NCI-H2029 treated with DMSO at 0.1 percent for 48 hours (cell line): ENCODE measurements around the gene KREMEN1.
A peak's percentile ranks its signal among the peaks of the same experiment; 100 is the strongest.

Source experiments
- DNase-seq: peaks from one replicate; lab custom pipeline; 2025; lab: John Stamatoyannopoulos, UW

Gene KREMEN1

DNA sequence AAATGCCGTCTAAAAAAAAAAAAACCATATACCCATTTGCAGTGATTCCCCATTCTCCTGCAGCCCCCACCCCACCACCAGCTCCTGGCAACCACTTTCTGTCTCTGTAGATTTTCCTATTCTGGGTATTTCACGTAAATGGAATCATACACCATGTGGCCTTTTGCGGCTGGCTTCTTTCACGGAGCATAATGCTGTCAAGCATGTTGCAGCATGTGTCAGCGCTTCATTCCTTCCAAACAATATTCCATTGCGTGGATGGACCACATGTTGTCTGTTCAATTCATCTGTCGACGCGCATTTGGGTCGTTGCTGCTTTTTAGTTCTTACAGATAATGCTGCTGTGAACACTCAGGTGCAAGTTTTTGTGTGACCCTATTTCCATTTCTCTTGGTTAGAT, 118.1 kb downstream of the KREMEN1 start:
- no peak for DNase-seq

DNA sequence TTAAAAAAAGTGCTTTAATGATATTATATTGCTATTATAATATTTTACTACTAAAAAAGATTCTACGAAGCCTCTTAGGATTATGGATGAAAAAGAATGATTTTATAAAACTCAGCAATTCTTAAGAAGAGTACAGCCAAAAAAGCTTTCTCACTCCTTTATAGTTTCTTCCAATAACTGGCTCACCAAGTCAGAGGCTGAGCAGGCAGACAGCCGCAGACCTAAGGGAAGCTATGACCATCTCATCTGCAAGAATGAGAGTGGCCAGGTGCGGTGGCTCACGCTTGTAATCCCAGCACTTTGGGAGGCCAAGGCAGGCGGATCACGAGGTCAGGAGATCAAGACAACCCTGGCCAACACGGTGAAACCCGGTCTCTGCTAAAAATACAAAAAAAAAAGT, 120.2 kb downstream of the KREMEN1 start:
- no peak for DNase-seq

DNA sequence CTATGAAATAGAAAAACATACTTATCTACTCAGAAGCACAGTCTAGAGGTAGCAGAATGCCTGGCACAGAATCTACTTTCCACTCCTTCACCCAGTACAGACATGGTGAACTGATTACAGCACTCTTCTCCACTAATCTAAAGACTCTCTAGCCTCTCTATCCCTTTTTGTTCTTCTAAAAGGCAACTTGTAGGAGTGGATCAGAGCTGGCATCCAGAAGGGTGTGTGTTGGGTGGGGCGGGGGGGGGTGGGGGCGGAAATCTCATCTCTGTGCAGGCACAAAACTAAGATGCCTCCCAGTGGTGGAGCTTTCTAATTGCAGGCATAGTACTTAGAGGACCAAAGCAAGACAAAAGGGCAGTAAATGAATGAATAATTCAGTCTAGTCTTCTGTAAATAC, 121.3 kb downstream of the KREMEN1 start:
- no peak for DNase-seq

DNA sequence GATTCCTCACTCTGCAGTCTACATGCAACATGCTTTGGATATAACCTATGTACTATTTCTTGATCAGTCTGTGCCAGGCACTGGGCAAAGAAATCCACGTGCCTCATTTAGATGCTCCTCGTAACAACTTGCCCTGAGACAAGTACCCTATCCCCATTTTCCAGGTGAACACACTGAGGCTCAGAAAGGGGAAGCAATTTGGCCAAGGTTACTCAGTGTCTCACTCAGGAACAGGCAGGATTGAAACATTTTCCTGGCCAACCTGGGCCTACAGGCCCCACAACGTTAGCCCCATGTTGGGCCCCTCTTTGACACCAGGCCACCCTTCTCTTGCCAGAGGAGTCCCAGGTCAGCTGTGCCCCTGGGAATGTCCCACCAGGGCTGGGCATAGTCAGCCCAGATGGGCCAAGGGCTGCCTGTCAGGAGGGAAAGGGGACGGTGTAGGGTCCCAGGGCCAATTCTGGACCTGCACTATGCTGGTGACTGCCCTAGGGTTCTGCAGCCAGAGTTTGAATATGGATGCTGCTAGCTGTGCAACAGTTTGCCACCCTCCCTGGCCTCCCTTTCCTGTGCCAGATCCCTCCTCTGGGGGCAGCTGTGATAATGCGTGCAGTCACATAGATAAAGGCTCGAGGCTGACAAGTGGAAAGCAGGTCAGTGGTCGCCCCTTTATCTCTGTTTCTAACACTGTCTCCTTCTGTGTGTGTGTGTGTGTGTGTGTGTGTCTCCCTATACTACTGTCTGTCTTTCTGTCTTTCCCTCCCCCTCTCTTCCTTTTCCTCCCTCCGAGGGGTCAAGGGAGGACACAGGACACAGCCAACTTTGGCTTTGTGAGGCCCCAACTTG, 122.5 kb downstream of the KREMEN1 start:
- no peak for DNase-seq

DNA sequence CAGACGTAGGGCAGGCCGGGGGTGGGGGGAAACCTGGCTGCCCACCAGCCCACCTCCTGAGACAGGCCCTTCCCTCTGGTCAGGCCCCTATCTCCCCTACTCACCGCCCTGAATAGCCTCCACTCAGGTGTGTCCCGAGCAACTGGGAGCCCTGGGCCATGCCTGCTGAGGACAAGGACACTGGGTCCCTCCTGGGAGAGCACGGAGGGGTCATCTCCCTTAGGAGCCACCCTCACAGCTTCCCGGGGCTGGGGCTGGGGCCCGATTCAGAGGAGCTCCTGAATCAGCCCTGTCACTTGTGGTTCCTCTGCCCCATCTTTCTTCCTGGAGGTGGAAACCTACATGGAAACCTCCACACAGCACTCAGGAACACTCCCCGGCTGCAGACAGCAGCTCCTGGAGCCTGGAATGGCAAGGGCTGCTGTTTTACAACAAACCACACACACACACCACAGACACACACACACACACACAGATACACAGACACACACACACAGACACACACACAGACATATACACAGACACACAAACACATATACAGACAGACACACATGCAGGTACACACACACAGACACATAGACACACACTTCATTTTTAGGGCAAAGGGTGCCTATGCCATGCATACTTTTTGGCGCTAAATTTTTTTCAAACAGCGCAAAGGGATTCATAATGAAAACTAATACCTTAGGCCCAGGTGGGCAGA, 123.3 kb downstream of the KREMEN1 start:
- DNase-seq = no peak

DNA sequence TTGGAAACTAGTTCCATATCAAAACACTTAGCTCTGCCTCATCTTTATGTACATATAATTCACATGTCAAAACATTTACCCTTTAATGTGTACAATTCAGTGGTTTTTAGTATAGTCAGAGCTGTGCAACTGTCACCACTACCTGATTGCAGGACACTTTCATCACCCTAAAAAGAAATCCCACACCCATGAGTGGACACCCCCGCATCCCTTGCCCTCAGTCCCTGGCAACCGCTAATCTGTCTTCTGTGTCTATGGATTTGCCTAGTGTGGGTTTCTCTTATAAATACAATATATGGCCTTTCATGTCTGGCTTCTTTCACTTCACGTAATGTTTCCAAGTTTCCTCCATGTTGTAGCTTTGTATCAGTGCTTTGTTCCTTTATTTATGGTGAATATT, 124.3 kb downstream of the KREMEN1 start:
- no peak for DNase-seq

DNA sequence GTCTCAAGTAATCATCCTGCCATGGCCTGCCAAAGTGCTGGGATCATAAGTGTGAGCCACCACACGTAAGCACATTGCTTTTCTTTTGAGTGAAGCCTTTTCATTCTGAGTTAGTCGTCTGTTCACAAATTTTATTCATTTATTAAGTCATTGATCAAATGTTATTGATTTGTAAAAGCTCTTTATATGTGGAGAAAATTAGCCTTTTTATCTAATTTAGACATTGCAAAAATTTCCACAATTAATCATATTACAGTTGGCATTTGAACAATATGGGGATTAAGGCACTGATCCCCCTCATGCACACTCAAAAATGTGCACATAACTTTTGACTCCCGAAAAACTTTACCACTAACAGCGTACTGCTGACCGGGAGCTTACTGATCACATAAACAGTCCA, 125.4 kb downstream of the KREMEN1 start:
- DNase-seq = no peak

DNA sequence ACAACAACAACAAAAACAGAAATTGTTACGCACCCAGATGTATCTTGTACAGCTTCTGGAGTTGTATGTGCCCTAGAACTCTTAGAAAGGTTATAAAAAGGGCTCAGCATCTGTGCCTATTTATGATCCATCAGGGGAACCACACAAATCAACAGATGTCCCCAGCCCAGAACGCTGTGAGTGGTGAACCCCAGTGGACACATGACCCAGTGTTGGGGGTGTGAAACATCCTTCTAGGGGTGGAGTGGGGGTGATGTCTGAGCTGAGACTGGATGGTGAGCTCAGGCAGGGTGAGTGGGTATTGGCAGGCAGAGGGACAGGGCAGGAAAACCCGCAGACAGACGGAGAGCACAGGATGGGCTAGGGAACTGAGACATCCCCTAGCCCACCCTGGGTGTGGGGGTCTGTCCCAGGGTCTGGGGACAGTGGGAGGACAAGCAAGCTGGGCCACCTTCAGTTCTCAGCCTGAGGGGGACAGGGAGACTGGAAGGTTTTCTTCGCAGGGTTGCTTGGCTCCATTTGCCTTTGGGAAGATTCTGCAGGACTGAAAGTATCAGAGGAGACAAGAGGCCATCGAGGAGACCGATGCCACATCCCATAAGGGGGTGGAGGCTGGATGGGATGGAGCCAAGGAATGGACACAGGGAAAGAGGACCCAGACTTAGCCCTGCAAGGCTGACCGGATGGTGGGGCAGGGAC, 127.0 kb downstream of the KREMEN1 start:
- no peak for DNase-seq

DNA sequence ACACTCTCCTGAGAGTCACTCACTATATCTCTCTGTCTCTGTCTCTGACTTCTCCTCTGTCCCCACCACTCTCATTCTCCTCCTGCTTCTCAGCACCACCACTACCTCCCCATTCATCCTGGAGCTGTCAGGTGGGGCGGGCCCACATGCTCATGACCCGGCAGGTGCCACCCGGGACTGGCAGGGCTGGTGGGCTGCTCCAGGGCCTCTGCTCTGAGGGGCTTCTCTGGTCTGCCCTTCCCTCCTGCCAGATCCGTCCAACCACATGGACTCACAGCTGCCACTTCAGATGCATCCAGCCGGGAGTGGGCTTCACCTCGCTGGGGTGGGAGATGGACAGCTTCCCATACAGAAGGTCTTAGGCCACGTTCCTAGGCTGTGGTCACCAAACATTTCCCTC, 128.1 kb downstream of the KREMEN1 start:
- no peak for DNase-seq

DNA sequence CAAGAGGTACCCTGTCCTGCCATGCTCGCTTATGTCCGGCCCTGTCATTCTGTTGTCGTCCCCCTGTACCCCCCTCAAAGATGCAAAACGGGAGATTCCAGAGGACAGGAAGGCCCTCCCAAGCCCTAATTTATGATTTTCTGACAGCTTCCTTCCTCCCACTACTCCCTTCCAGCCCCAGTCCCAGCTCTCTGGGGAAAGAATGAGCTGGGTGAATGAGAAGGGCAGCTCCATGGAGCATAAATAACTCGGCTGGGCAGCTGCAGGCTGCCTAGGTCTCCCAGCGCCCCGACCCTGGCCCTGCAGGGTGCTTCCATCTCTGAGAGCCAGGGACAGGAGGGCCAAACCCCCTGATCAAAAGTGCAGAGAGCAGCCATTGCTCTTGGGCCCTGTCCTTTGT, 128.9 kb downstream of the KREMEN1 start:
- no peak for DNase-seq

DNA sequence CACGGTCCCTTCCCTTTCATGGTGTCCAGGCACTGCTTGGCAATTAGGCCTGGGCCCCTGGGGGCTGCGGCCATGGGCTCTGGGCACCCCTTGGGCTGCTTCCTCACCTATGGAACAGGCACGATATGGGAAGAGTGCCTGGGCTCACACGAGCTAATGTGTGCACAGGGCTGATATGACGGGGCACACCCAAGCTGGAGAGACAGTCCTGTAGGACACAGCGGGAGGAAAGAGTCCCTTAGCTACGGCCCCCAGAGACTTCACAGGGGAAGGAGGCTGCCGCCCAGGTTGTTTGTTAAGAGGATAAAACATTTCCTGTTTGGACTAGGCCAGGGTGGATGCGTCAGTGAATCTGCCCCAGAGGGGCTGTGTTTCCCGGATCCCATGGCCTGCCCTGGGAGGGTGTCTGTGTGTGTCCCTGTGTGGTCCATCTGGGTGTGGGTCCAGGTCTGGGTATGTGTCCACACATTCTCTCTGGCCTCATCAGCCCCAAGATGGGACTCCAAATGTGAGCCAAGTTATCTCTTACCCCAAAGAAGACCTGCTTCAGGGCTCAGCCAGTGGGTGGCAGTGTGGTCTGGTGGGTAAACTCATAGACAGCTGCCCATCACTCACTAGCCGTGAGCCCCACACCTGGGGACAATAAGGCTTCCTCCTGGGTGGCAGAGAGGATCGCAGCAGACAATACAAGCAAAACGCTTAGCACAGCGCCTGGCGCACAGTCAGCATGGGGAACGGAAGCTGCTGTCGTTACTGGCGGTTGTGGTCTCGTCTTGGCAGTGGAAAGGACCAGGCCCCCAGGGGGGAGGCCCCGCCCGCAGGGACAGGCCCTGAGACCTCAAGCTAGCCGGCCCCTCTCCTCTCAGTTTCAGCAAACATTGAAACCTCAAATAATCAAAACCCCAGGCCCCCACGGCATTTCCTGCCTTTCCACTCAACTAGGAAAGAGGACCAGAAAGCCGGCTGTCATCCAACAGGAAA, 129.7 kb downstream of the KREMEN1 start:
- peak; percentile 6 for DNase-seq

DNA sequence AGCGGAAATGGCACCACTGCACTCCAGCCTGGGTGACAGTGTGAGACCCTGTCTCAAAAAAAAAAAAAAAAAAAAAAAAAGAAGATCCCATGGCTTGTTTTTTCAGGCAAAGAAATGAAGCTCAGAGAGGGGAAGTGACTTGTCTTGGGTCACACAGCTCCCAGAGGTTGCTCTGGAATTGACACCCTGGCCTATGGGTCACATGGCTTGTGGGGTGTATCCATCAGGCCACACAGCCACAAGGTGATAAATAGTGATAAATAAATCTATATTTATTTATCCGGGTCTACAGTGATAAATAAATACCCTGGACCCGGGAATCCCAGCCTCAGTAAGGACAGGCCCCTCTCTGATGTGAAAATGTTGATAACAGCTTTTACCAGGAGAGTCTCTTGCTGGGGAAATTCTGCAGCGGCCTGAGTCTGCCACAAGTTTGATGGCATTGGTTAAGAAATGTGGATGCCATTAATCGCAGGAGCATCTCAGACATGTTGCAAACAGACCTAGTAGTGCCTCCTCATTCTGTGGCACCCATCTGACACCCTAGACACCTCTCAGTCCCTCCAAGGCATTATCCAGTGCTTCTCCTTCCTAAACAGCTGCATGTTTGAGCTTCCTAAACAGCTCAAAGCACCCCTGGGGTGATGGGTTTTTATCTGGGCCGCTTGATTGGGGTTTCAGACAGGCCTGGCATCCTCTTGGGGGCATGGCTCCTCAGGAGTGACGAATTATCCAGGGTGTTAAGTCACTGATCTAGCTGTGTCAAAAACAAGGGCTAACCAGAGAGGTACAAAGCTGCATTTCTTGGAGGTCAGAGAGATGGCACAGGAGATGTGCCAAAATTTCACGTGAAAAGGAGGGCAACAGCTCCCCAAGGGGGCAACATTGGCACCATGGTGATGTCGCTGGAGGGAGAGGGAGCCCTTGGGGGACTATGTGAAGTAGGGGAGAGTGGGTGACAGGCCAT, 130.9 kb downstream of the KREMEN1 start:
- no peak for DNase-seq

DNA sequence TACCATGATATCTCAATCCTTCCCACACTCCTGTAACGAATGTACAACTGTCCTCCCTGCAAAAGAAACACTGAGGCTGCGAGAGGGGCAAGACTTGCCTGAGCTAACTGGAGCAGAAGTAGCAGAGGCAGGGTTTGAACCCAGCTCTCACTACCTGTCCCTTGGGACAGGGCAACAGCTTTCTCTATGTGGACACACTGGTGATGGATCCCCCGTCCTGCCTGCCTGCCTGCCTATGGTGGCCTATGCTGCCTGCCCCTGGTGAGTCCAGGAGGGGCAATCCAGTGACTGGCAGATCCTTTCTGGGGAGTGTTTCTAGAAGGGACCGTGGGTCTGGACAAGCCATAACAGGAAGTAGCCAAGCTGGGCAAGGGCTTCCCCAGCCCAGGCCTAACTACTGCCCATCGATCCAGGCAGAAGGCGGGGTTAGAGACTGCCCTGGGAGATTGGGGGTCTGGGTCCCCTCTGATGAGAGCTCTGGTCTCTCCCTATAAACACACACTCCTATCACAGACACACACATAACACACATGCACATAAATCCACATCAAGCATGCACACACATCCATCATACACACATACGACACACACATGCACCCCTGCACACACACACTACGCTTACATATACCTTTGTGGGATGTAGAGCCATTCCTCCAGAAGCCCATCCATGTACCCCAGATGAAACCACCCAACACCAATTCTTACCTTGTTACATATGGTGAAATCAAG, 131.8 kb downstream of the KREMEN1 start:
- no peak for DNase-seq

DNA sequence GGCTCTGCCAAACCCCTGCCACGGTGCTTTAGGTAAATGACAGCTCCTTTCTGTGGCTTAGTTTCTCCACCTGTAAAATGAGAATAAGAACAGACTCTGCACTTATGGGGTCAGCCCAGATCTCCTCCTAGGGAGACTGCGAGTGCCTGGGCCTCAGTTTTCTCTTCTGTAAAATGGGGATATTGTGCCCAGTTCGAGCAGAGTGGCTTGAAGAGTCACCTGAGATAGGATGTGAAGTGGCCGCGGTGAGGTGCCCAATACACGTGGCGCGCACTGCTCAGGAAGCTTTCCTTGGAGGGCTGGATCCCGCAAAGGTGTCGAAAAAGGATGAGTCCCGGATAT, 132.4 kb downstream of the KREMEN1 start:
- no peak for DNase-seq

DNA sequence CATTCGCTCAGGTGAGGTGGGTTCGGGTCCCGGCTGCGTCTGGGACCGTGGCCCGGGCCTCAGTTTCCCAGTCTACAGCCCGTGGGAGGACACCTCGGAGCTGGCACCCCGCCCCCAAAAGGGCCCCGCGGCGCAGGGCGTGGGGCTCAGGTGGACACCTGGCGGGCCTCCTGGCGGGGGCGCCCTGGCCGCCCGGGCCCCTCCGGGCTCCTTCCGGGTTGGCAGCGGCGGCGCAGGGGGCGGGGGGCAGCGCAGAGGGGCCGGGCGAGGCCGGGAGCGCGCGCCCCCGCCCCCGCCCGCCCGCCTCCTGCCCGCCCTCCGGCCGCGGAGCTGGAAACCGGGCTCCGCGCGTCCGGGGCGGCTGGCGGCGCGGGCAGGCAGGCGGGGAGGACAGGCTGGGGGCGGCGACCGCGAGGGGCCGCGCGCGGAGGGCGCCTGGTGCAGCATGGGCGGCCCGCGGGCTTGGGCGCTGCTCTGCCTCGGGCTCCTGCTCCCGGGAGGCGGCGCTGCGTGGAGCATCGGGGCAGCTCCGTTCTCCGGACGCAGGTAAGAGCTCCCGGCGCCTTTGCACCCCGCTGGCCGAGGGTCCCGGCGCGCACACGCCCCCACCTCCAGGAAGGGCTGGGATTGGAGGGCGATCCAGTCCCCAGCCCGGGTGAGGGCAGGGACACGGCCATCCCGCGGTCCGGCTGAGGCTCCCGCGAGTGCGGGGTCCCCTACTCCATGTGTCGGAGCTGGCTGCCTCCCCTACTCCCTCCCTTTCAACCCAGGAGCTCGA, 132.9 kb downstream of the KREMEN1 start, which contains the start of gene EMID1:
Gene EMID1, plus strand, starts transcription at position 303 of the 778 bp plus-strand sequence. Its CDS starts 143 bp downstream, at position 446.
- DNase-seq = no peak

DNA sequence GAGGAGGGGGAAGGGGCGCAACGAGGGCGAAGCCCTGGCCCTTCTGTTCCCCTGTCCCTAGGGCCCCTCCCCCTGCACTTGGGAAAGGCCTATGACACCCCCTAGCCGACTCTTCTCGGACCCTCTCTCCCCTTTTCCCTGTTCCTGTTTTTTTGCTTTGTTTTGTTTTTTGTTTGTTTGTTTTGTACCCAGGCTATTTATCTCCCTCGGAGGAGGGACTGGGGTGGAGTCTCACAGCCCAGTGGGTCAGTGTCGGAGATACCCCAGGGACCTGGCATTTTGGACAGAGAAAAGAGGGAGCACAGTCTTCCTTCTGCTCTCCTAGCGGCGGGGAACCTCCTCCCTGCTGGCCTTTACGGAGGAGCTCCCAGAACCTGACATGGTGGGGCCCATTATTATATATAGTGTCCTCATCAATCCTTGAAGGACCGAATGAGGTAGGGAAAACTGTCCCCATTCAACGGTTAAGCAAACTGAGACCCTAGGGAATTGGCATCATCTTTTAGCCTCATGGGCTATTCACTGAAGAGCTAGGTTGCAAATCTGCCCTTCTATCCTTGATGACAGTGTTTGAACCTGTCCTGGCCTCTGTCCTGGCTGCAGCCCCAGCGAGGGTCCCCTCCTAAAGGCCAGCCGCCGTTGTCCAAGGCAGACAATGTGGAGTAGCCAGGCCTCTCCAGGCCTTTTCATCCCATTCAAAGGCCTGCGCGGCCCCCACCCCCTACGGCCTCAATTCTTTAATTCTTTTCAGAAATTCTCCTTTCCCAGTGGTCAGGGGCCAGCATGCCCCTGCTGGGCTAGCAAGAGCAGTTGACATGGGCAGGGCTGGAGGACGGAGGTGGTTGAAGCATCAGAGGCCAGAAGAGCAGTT, 133.8 kb downstream of the KREMEN1 start:
- no peak for DNase-seq

DNA sequence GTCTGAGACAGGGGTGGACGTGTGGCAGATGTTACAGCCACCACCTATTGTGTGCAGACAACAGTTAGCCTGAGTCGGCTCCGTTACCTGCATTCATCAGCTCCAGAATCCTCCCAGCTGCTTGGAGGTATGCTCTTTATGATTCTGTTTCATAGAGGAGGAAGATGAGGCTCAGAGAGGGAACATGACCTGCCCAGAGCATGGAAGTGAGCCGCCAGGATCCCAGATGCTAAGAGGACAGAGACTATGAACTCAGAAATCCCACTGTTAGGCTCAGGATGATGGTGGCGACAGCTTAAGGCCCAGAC, 134.4 kb downstream of the KREMEN1 start:
- no peak for DNase-seq
